OCI-LY3 (cell line): ENCODE results near the gene KLF7.

Source experiments
- H2AFZ ChIP-seq: fragments of 200-600, 300-600 bp; shearing (Covaris generic); 2 replicates; pipeline ENCODE4 v1.6.0; 2014; ENCODE audit warnings: antibody characterized with exemption, low read depth, low read length
- H3K27ac ChIP-seq: fragments of 200-600, 300-600 bp; sonication (generic); 2 replicates; pipeline ENCODE4 v1.5.1; 2014; ENCODE audit warnings: mild to moderate bottlenecking, low read length, moderate library complexity, mixed read lengths
- H3K27me3 ChIP-seq: fragments of 200-600, 300-600 bp; sonication (generic); 2 replicates; pipeline ENCODE4 v1.6.1; 2014; ENCODE audit warnings: low read depth, low read length, mixed read lengths
- H3K36me3 ChIP-seq: fragments of 200-600, 300-600 bp; sonication (generic); replicated peaks from 2 replicates; pipeline ENCODE3; 2014; ENCODE audit warnings: low read depth, low read length, mixed read lengths
- H3K4me1 ChIP-seq: fragments of 300-600, 200-600 bp; sonication (generic); 2 replicates; pipeline ENCODE4 v1.6.1; 2014; ENCODE audit warnings: low read length, mixed read lengths
- H3K4me2 ChIP-seq: fragments of 200-600, 300-600 bp; sonication (generic); 2 replicates; pipeline ENCODE4 v1.6.1; 2014; ENCODE audit warnings: low read length, mixed read lengths
- H3K4me3 ChIP-seq: fragments of 300-600, 200-600 bp; sonication (generic); 2 replicates; pipeline ENCODE4 v1.5.1; 2014; ENCODE audit warnings: antibody characterized with exemption, mild to moderate bottlenecking, low read length, moderate library complexity
- H3K79me2 ChIP-seq: fragments of 300-600, 200-600 bp; shearing (Covaris generic); 2 replicates; pipeline ENCODE4 v1.6.1; 2014; ENCODE audit warnings: mild to moderate bottlenecking, low read length, mixed read lengths
- H3K9ac ChIP-seq: fragments of 300-600, 200-600 bp; shearing (Covaris generic); 2 replicates; pipeline ENCODE4 v1.6.0; 2014; ENCODE audit warnings: mild to moderate bottlenecking, low read length, moderate library complexity
- H3K9me3 ChIP-seq: fragments of 200-600, 300-600 bp; shearing (Covaris generic); 2 replicates; pipeline ENCODE4 v1.6.1; 2014; ENCODE audit warnings: low read length, mixed read lengths; ENCODE audit not compliant: insufficient read depth
- H4K20me1 ChIP-seq: fragments of 200-600, 300-600 bp; sonication (generic); 2 replicates; pipeline ENCODE4 v1.6.1; 2016; ENCODE audit warnings: low read length, mixed read lengths; ENCODE audit not compliant: insufficient read depth
- EZH2phosphoT487 ChIP-seq: fragments of 200-600 bp; shearing (Covaris generic); IDR thresholded peaks from 2 replicates; pipeline ENCODE4 v1.6.1; 2018; ENCODE audit warnings: antibody characterized with exemption, mixed run types, low read depth
- TF ChIP-seq, protein P1 (sequence below): fragments of 200-600, 300-600 bp; sonication (generic); IDR thresholded peaks from 2 replicates; pipeline ENCODE4 v1.5.1; 2014; ENCODE audit warnings: antibody characterized with exemption, low read length, low read depth

The KLF7 gene

DNA sequence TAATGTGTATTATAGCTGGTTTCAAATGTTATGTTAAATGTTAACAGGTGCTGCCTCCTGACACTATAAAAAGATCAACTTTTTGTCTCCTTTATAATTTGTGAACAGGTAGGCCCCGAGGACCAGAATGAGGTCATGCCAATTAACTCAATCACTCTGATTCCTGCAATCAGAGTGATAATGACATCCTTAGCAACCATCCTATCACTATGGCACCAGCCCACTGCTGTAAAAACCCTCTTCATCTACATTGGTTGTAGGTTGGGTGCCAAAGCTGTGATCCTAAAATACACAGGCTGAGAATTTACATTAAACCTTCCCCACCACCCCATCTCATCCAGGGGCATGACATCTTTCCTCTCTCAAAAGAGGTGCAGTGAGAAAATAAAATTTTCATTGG is 122.9 kb downstream of the KLF7 start:
- H3K27ac ChIP-seq: no peak overlapping the region
- no peak for TF ChIP-seq EZH2phosphoT487
- TF ChIP-seq, protein P1, sequence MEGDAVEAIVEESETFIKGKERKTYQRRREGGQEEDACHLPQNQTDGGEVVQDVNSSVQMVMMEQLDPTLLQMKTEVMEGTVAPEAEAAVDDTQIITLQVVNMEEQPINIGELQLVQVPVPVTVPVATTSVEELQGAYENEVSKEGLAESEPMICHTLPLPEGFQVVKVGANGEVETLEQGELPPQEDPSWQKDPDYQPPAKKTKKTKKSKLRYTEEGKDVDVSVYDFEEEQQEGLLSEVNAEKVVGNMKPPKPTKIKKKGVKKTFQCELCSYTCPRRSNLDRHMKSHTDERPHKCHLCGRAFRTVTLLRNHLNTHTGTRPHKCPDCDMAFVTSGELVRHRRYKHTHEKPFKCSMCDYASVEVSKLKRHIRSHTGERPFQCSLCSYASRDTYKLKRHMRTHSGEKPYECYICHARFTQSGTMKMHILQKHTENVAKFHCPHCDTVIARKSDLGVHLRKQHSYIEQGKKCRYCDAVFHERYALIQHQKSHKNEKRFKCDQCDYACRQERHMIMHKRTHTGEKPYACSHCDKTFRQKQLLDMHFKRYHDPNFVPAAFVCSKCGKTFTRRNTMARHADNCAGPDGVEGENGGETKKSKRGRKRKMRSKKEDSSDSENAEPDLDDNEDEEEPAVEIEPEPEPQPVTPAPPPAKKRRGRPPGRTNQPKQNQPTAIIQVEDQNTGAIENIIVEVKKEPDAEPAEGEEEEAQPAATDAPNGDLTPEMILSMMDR: no peak
- H3K4me1 ChIP-seq: no peaks in the 10 kb centered on the region
- H3K36me3 ChIP-seq: no peaks in the 10 kb centered on the region
- H3K4me2 ChIP-seq: no peak overlapping the region
- peaks cover 5% of the 10 kb centered on the region; the same call in 1 of the 2 replicates for H3K27me3 ChIP-seq
- H4K20me1 ChIP-seq: no peaks in the 10 kb centered on the region
- no peak overlapping the region for H3K4me3 ChIP-seq
- no peak overlapping the region for H2AFZ ChIP-seq
- no peaks in the 10 kb centered on the region for H3K9me3 ChIP-seq
- H3K9ac ChIP-seq: no peak overlapping the region
- no peaks in the 10 kb centered on the region for H3K79me2 ChIP-seq

DNA sequence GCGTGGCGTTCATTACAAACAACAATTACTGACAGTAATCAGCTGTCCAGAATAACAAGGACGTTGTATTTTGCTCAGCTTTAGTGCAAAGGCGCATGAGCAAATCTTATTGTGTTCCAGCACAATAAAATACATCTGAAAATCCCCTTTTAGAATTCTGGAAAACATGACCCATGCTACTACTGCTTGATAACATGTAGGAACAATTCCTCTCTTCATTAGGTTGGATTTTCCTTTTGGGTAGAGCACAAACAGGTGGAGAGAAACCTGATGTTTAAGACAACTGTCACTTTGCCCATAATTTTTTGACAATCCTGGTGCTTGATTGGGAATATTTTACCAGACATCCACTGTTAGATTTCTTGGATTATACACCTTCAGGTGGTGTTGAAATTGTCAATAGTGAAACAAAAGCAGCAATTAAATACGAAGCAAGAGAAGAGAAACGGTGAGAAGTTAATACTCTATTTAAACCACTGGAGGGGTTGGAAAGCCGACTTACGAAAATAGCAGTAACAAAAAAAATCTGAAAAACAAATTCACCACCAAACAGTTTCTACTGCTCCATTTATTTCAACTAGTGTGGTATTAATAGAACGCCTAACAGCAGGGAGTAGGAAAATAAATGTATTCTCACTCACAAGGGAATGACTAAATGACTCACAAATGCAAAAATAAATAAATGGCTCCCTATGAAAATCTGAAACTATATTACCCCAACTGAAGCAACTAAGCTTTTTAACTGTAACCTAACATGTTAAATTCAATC is 123.8 kb downstream of the KLF7 start:
- no peaks in the 10 kb centered on the region for H3K4me1 ChIP-seq
- no peak overlapping the region for H3K4me3 ChIP-seq
- no peak overlapping the region for H3K9ac ChIP-seq
- H3K36me3 ChIP-seq: no peaks in the 10 kb centered on the region
- no peaks in the 10 kb centered on the region for H4K20me1 ChIP-seq
- no peaks in the 10 kb centered on the region for H3K9me3 ChIP-seq
- TF ChIP-seq, protein P1: no peak
- TF ChIP-seq EZH2phosphoT487: no peak
- peaks cover 5% of the 10 kb centered on the region; the same call in 1 of the 2 replicates for H3K27me3 ChIP-seq
- no peak overlapping the region for H3K27ac ChIP-seq
- H3K79me2 ChIP-seq: no peaks in the 10 kb centered on the region
- no peak overlapping the region for H2AFZ ChIP-seq
- H3K4me2 ChIP-seq: no peak overlapping the region

DNA sequence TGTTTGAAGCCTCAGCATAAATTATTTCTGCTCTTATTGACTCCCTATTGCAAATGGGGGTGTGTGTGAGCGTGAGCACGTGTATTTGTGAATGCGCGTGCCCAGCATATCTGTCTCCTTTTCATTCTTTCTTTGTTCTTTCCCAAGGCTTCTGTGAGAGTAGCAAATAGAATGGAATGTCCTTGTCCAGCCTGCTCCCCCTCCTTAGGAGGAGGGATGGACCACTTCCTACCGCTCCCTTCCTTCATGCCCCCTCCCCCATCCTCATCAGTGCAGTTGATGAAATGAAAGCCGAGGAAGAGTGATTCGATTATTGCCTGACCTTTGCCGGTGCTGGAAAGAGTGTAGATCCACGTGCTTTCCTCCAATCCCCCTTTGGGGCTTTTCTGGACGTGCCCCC is 124.5 kb downstream of the KLF7 start:
- no peaks in the 10 kb centered on the region for H3K79me2 ChIP-seq
- TF ChIP-seq, protein P1: no peak
- no peak overlapping the region for H3K9ac ChIP-seq
- no peaks in the 10 kb centered on the region for H4K20me1 ChIP-seq
- H3K9me3 ChIP-seq: no peaks in the 10 kb centered on the region
- peaks cover 2% of the 10 kb centered on the region; the same call in 1 of the 2 replicates for H3K27me3 ChIP-seq
- no peak overlapping the region for H3K4me2 ChIP-seq
- no peak overlapping the region for H2AFZ ChIP-seq
- H3K4me1 ChIP-seq: no peaks in the 10 kb centered on the region
- no peak overlapping the region for H3K4me3 ChIP-seq
- no peak overlapping the region for H3K27ac ChIP-seq
- no peaks in the 10 kb centered on the region for H3K36me3 ChIP-seq

DNA sequence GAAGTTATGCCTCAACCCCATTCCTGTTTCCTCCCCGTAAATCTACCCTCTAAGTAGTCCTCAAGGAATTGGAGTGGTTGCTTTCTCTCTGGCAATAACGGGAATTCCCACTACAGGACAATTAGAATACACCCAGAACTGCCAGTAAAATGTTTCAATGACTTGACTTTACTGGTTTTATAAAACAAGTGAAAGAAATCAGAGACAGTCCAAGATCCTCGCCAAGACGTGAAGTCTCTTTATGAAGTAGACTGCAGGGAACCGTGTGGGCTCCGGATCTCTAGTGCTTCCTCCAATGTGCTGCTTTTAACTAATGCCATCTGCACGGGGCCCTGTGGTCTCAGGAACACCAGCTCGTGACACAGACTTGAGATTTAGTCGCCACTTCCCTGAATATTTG is 125.1 kb downstream of the KLF7 start:
- no peak for TF ChIP-seq EZH2phosphoT487
- TF ChIP-seq, protein P1: no peak
- Histone ChIP-seq H3K9ac (no peak overlapping the region), H3K27me3 (peaks cover 6% of the 10 kb centered on the region; the same call in 1 of the 2 replicates), H3K4me3 (no peak overlapping the region), H4K20me1 (no peaks in the 10 kb centered on the region), H3K36me3 (no peaks in the 10 kb centered on the region), H3K27ac (no peak overlapping the region), H3K79me2 (no peaks in the 10 kb centered on the region), H3K4me2 (no peak overlapping the region), H3K4me1 (no peaks in the 10 kb centered on the region), H2AFZ (no peak overlapping the region), H3K9me3 (no peaks in the 10 kb centered on the region)
